HEK293T (cell line): Measurements from ENCODE around the gene BCL2L15.

ENCODE experiments used
- CTCF ChIA-PET: fragments of 350-600 bp; formaldehyde crosslinking; extraction: SDS; loops from one replicate; lab custom pipeline; 2021; ENCODE audit warnings: antibody characterized with exemption, inconsistent platforms; lab: Yijun Ruan, JAX
- POLR2A ChIA-PET: fragments of 350-600 bp; formaldehyde crosslinking; extraction: SDS; loops from one replicate; lab custom pipeline; 2020; ENCODE audit warnings: antibody characterized with exemption, inconsistent platforms; lab: Yijun Ruan, JAX
- DNase-seq: peaks from one replicate; pipeline ENCODE4 v3.0.0; 2012; ENCODE audit warnings: mixed read lengths; ENCODE audit errors: extremely low spot score
- ARNT ChIP-seq: fragments of 450-650 bp; IDR thresholded peaks from 2 replicates; pipeline ENCODE4 v1.6.1; 2017; ENCODE audit warnings: mild to moderate bottlenecking
- BHLHE40 ChIP-seq: fragments of 450-650 bp; IDR thresholded peaks from 2 replicates; pipeline ENCODE4 v1.6.1; 2016; ENCODE audit warnings: mild to moderate bottlenecking, moderate library complexity, borderline replicate concordance
- CTBP1 ChIP-seq: fragments of 450-650 bp; IDR thresholded peaks from 2 replicates; pipeline ENCODE4 v1.6.1; 2016; ENCODE audit warnings: borderline replicate concordance
- ELF4 ChIP-seq: fragments of 450-650 bp; IDR thresholded peaks from 2 replicates; pipeline ENCODE4 v1.6.1; 2017; ENCODE audit warnings: antibody characterized with exemption
- FOXA1 ChIP-seq: fragments of 450-650 bp; IDR thresholded peaks from 2 replicates; pipeline ENCODE4 v1.6.1; 2016; ENCODE audit warnings: mild to moderate bottlenecking
- FOXK2 ChIP-seq: fragments of 450-650 bp; IDR thresholded peaks from 2 replicates; pipeline ENCODE4 v1.6.1; 2016; ENCODE audit warnings: mild to moderate bottlenecking
- FOXM1 ChIP-seq: fragments of 450-650 bp; IDR thresholded peaks from 2 replicates; pipeline ENCODE4 v1.6.1; 2017; ENCODE audit warnings: mild to moderate bottlenecking, borderline replicate concordance
- HDGF ChIP-seq: fragments of 450-650 bp; IDR thresholded peaks from 2 replicates; pipeline ENCODE4 v1.6.1; 2017; ENCODE audit warnings: antibody characterized with exemption, borderline replicate concordance
- L3MBTL2 ChIP-seq: fragments of 450-650 bp; conservative IDR thresholded peaks from 2 replicates; pipeline ENCODE4 v1.6.1; 2016; ENCODE audit warnings: mild to moderate bottlenecking
- LEF1 ChIP-seq: fragments of 450-650 bp; IDR thresholded peaks from 2 replicates; pipeline ENCODE4 v1.6.1; 2017; ENCODE audit warnings: mild to moderate bottlenecking, borderline replicate concordance
- NFRKB ChIP-seq: fragments of 450-650 bp; IDR thresholded peaks from 2 replicates; pipeline ENCODE4 v1.6.1; 2016; ENCODE audit warnings: mild to moderate bottlenecking, moderate library complexity
- SP1 ChIP-seq: fragments of 450-650 bp; IDR thresholded peaks from 2 replicates; pipeline ENCODE4 v1.6.1; 2017
- SUZ12 ChIP-seq: fragments of 450-650 bp; IDR thresholded peaks from 2 replicates; pipeline ENCODE4 v1.6.1; 2016; ENCODE audit warnings: mild to moderate bottlenecking
- TARDBP ChIP-seq: fragments of 450-650 bp; IDR thresholded peaks from 2 replicates; pipeline ENCODE4 v1.6.1; 2016
- ZNF384 ChIP-seq: fragments of 450-650 bp; IDR thresholded peaks from 2 replicates; pipeline ENCODE4 v1.6.1; 2016
- TF ChIP-seq, protein P1 (sequence below): fragments of 450-650 bp; IDR thresholded peaks from 2 replicates; pipeline ENCODE4 v1.6.1; 2016

The BCL2L15 gene

DNA sequence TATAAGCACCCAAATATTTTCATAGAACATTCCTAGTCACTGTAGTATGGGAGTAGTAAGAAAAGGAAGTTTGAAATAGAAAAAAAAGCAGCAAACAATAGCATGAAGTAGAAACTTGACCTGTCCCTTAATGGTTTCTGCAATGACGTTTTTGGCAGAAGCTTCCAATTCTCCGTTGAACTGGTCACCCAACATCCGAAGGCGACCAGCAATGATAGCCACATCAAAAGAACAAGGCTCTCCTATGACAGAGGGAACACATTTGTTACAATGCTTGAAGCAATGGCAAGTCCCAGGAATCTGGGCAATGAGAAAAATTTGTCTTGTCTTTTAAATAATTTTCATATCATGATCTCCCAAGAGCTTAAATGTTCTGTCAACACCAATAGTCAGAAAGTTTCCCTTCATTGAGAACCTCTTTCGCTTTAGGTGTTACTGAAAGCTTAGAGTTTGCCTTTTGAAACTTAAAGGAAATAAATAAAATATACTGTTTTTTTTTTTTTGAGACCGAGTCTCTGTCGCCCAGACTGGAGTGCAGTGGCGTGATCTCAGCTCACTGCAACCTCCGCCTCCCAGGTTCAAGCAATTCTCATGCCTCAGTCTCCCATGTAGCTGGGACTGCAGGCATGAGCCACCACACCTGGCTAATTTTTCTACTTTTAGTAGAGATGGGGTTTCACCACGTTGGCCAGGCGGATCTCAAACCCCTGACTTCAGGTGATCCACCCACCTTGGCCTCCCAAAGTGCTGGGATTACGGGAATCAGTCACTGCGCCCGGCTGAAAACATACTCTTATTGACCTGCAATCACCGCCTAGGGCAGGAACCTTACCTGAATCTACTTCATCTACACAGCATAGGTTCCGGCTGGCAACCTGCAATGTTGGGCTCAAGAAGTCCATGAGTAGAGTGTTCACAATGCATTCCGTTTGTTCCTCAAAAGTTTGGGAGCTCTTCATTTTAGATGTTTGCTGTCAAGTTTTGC lies 672 bp downstream of the BCL2L15 start:
- ChIA-PET POLR2A (interaction anchor here (1.0 kb wide), 1 partner anchor 18 kb away, joined by 4 read pairs; the partner anchor contains the start of gene AP4B1), CTCF (interaction anchor here (0.6 kb wide), 1 partner anchor 12 kb away, joined by 10 read pairs; no protein-coding TSS in a partner anchor)
- no peak for DNase-seq
- TF ChIP-seq FOXM1 (no peak), ELF4 (no peak), LEF1 (no peak), ZNF384 (no peak), ARNT (no peak), CTBP1 (no peak), SUZ12 (no peak), SP1 (no peak), NFRKB (no peak), FOXK2 (no peak), L3MBTL2 (no peak), HDGF (no peak), BHLHE40 (no peak), TARDBP (no peak)
- TF ChIP-seq, protein P1, sequence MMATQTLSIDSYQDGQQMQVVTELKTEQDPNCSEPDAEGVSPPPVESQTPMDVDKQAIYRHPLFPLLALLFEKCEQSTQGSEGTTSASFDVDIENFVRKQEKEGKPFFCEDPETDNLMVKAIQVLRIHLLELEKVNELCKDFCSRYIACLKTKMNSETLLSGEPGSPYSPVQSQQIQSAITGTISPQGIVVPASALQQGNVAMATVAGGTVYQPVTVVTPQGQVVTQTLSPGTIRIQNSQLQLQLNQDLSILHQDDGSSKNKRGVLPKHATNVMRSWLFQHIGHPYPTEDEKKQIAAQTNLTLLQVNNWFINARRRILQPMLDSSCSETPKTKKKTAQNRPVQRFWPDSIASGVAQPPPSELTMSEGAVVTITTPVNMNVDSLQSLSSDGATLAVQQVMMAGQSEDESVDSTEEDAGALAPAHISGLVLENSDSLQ, result no peak

DNA sequence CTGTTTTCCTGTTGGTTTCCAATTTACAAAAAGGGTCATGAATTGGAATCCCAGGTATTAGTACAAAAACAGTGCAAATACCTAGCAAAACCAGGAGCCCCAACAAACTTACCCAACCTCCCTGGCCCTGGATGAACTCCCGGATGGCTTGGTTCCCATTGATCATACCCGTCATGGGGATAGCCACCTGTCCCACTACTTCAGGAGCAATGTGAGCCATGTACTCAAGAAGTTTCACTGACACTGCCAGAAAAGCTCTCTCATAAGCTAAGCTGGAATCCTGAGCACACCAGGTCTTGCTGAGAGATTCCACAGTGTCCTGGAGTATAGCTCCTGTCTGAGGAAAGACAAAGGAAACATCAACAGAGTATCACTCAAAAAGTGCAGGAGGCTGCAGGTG lies 5.7 kb downstream of the BCL2L15 start:
- ChIA-PET CTCF (no interaction called here), POLR2A (no interaction called here)
- TF ChIP-seq LEF1 (no peak), FOXA1 (no peak), TARDBP (no peak), SUZ12 (no peak), NFRKB (no peak)
- no peak for DNase-seq

DNA sequence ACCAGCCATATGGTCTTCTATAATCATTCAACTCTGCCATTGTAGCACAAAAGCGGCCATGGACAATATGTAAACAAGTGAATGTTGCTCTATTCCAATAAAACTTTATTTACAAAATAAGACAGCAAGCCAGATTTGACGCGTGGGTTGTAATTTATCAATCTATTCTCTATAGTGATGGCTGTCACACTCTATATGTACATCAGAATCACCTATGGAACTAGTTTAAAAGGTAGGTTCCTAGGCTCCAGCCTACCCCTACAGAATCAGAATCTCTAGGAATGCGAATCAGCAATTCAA lies 7.7 kb downstream of the BCL2L15 start:
- CTCF ChIA-PET, result no interaction called here
- no peak for DNase-seq
- TF ChIP-seq SUZ12 (no peak), ARNT (no peak), ELF4 (no peak), FOXK2 (no peak), CTBP1 (no peak), ZNF384 (no peak), L3MBTL2 (no peak), NFRKB (no peak)
- POLR2A ChIA-PET, result interaction anchor here (1.4 kb wide), 1 partner anchor 11 kb away, joined by 7 read pairs; no protein-coding TSS in a partner anchor

DNA sequence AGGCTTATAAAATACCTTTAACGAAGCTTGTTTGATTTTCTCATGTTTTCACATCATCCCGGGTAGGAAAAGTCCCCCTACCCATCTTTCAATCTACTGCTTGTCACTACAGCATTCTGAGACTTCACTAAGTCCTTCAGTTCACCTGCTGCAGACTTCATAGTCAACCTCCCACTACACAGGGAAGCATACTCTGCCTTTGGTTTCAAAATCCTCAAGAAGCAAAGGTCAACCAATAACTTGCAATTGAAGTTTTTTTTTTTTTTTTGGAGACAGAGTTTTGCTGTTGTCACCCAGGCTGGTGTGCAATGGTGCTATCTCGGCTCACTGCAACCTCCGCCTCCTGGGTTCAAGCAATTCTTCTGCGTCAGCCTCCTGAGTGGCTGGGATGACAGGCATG lies 11.2 kb downstream of the BCL2L15 start:
- ChIA-PET POLR2A (no interaction called here), CTCF (no interaction called here)
- no peak for DNase-seq
- TF ChIP-seq CTBP1, result no peak
- no peak for TF ChIP-seq HDGF
- TF ChIP-seq FOXA1, result no peak
- no peak for TF ChIP-seq FOXK2
- no peak for TF ChIP-seq ZNF384
- no peak for TF ChIP-seq NFRKB
- TF ChIP-seq LEF1, result no peak
- no peak for TF ChIP-seq FOXM1
- TF ChIP-seq BHLHE40, result no peak
- TF ChIP-seq ARNT, result no peak
- no peak for TF ChIP-seq ELF4
- TF ChIP-seq, protein P1, result no peak
- no peak for TF ChIP-seq SUZ12
- TF ChIP-seq L3MBTL2, result no peak
- no peak for TF ChIP-seq SP1
- TF ChIP-seq TARDBP, result no peak

DNA sequence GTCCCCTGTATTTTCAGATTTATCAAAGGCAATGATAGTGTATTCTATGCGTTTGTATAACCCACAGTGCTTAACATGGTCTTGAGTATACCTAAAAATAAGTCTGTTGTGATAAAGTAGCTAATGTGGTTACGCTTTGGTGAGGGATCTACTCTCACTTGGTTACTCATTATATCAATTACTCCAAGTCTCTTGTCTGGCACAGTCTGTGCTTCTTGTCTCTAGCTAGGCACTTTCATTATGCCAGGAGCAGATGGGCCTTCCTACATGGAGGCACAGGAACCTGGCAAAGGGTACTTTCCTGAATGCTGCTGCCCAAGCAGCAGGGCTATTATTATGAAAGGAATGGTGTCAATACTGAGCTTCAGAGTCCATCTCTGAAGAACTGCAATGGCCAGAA lies 11.7 kb downstream of the BCL2L15 start:
- DNase-seq, result no peak
- POLR2A ChIA-PET, result no interaction called here
- TF ChIP-seq NFRKB, result no peak
- TF ChIP-seq FOXM1, result no peak
- TF ChIP-seq FOXA1, result no peak
- no peak for TF ChIP-seq LEF1
- no peak for TF ChIP-seq BHLHE40
- no peak for TF ChIP-seq ELF4
- CTCF ChIA-PET, result no interaction called here

DNA sequence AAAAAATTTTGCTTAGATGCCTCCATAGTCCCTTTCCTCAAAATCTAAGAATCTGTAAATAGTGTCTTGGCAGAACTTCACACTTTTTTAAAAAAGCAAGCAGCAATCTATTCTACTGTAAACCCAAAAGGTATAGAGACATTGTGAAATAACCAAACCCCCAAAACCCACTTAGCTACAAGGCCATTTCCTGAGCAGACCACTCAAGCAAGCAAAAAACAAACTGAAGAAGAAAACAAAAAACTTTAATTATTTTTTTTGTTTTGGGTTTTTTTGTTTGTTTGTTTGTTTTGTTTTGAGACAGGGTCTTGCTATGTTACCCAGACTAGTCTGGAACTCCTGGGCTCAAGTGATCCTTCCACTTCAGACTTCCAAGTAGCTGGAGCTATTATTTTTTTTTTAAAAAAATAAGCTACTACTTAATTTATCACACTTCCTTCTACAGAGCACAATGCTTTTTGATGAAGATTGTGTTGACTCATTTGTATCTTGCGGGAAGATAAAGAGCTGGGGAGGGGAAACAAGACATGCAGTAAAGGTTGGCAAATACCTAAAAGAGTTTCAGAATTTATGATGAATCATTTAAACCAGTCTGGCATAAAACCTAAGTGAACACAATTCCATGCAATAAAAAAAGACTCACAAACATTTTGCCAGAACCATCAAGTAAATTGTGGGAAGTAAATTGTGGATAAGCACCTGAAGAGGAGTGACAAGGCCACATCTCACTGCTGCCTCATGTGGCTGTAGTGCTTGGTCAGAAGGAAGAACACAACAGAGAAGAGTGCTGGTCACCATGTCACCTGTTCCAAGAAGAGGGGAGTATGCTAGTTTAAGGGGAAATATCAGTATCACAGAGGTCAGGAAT lies 13.1 kb downstream of the BCL2L15 start:
- peak; percentile 45 for DNase-seq
- TF ChIP-seq ELF4, result no peak
- TF ChIP-seq FOXK2, result no peak
- no peak for TF ChIP-seq TARDBP
- no peak for TF ChIP-seq L3MBTL2
- TF ChIP-seq ZNF384, result no peak
- no peak for TF ChIP-seq SP1
- no peak for TF ChIP-seq FOXM1
- TF ChIP-seq HDGF, result no peak
- no peak for TF ChIP-seq NFRKB
- no peak for TF ChIP-seq LEF1
- ChIA-PET CTCF (interaction anchor here (0.6 kb wide), 2 partner anchors 18 to 572 kb away, joined by 3 read pairs; no protein-coding TSS in a partner anchor), POLR2A (interaction anchor here (0.6 kb wide), 1 partner anchor 15 kb away, joined by 4 read pairs; no protein-coding TSS in a partner anchor)
